Hypothalamus (tissue), 51 donors: ENCODE data around the gene ARSG.

Source experiments
- DNase-seq, 51 donors: peaks; one replicate each; lab custom pipeline; 2025; lab: John Stamatoyannopoulos, UW

Gene ARSG

GRCh38 chr17:68460715-68461114 lies 169.4 kb downstream of the ARSG start:
- DNase-seq = no peak

DNA sequence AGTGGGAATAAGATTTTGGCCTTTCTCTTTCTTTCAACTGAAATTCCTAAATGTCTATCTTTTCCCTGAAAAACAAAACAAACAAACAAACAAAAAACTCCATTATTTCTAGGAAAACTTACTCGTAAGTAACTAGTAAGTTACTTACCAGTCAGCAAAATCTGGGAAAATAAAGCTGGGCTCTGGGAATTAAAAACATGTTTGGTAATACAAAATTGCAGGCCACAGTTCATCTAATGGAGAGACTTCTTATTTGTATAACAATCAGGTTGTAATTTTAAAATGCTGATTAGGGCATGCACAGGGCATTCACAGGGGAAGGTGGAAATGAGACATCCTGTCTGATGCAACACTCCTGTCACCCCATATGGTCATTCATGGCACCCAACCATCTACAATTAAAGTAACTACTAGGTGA lies 169.8 kb downstream of the ARSG start:
- no peak for DNase-seq

- DNase-seq = no peak
These were observed 170.3 kb downstream of the ARSG start for GRCh38 chr17:68461589-68461988.

GRCh38 chr17:68462381-68463210 lies 171.3 kb downstream of the ARSG start:
- DNase-seq = peak in 31 of 51 donors; percentile 2 to 62 (median 30)

GRCh38 chr17:68463211-68464019 lies 172.1 kb downstream of the ARSG start:
- no peak for DNase-seq

GRCh38 chr17:68468334-68468733 lies 177.0 kb downstream of the ARSG start:
- no peak for DNase-seq

- DNase-seq = no peak
These were observed 177.5 kb downstream of the ARSG start for GRCh38 chr17:68468788-68469187.
